Measurements from ENCODE around the gene PNMA8A.

The PNMA8A gene

GRCh38 chr19:46426035-46426505 lies 45.3 kb downstream of the PNMA8A start:
- no peak for DNase-seq

GRCh38 chr19:46423188-46423587 lies 48.2 kb downstream of the PNMA8A start:
- DNase-seq, result no peak

DNA sequence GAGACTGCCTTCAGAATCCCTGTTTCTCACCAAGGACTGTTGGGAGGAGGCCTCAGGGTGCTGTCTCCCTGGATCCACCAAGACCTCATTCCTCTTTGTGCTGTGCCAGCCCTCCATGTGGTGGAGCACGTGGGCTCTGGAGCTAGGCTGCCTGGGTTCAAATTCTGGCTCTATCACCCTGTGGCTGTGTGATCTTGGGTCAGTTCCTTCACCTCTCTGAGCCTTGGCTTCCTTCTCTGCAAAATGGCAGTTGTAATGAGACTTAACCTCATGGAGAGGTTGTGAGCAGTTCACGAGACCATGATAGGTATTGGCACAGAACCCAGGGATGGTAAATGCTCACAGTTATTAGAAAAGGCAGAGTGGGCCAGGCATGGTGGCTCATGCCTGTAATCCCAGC lies 49.0 kb downstream of the PNMA8A start:
- DNase-seq, result no peak

GRCh38 chr19:46420056-46420455 lies 51.3 kb downstream of the PNMA8A start:
- DNase-seq, result no peak
